Thyroid gland (tissue), 4 donors: ENCODE data around the gene C8G.

Source experiments
- POLR2A ChIP-seq, 2 donors: fragments of 450-650 bp; IDR thresholded peaks; one replicate each; pipeline ENCODE4 v1.6.1; 2017; ENCODE audit warnings: antibody characterized with exemption in 2 of 2, mild to moderate bottlenecking in 2 of 2, moderate library complexity in 1 of 2
- TF ChIP-seq, protein P1 (sequence below), 6 experiments: fragments of 200-600 bp in 3 of 6; fragments of 450-650 bp in 3 of 6; sonication (generic) in 3 of 6; IDR thresholded peaks; one replicate each; pipeline ENCODE4 v1.5.1; 2016 to 2019; ENCODE audit warnings: antibody characterized with exemption in 6 of 6, mild to moderate bottlenecking in 2 of 6, inconsistent platforms in 1 of 6, moderate library complexity in 1 of 6

DNA sequence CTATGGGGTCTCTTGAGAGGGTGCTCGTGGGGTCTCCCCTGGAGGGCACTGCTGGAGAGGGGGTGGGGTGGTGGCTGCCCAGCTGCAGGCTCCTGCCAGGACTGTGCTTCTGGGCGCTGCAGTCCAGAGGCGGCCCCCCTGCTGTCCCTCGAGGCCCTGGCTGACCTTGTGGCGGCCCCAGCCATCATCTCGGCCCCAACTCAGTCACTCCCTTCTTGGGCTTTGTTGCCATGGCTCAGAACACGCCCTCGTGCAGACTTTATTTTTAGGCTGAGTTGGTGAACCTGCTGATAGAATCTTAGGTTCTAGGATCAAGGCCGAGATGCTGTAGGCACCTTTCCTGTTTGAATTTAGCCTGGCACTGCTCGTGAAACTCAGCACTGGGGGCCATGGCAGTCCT, 23.3 kb upstream of the C8G start:
- TF ChIP-seq, protein P1, sequence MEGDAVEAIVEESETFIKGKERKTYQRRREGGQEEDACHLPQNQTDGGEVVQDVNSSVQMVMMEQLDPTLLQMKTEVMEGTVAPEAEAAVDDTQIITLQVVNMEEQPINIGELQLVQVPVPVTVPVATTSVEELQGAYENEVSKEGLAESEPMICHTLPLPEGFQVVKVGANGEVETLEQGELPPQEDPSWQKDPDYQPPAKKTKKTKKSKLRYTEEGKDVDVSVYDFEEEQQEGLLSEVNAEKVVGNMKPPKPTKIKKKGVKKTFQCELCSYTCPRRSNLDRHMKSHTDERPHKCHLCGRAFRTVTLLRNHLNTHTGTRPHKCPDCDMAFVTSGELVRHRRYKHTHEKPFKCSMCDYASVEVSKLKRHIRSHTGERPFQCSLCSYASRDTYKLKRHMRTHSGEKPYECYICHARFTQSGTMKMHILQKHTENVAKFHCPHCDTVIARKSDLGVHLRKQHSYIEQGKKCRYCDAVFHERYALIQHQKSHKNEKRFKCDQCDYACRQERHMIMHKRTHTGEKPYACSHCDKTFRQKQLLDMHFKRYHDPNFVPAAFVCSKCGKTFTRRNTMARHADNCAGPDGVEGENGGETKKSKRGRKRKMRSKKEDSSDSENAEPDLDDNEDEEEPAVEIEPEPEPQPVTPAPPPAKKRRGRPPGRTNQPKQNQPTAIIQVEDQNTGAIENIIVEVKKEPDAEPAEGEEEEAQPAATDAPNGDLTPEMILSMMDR (IDR thresholded peaks at IDR 0.05), result no peak
- TF ChIP-seq POLR2A (IDR thresholded peaks at IDR 0.05), result no peak
